ENCODE data around the gene RGS13. TPM values are rescaled to one million over a fixed set of nuclear protein-coding genes. Genes with fewer than 3 reads are reported as not detected.

The RGS13 gene
- total and polyA plus RNA-seq, 10 donors = 0.09 to 13.3 (median 0.43) TPM; not detected in 1

DNA sequence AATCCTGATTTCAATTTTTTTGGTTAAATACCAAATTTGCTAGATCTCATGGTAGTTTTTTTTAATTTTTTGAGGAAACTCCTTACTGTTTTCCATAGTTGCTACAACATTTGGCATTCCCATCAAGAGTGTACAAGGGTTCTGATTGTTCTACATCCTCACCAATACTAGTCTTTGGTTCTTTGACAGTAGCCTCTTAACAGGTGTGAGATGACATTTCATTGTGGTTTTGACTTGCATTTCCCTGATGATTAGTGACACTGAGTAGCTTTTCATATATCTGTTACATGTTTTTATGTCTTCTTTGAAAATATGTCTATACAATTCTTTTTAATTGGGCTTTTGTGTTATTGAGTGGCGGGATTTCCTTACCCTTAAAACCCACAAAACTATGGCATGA, 20.9 kb upstream of the RGS13 start:
- TF ChIP-seq, protein P1, sequence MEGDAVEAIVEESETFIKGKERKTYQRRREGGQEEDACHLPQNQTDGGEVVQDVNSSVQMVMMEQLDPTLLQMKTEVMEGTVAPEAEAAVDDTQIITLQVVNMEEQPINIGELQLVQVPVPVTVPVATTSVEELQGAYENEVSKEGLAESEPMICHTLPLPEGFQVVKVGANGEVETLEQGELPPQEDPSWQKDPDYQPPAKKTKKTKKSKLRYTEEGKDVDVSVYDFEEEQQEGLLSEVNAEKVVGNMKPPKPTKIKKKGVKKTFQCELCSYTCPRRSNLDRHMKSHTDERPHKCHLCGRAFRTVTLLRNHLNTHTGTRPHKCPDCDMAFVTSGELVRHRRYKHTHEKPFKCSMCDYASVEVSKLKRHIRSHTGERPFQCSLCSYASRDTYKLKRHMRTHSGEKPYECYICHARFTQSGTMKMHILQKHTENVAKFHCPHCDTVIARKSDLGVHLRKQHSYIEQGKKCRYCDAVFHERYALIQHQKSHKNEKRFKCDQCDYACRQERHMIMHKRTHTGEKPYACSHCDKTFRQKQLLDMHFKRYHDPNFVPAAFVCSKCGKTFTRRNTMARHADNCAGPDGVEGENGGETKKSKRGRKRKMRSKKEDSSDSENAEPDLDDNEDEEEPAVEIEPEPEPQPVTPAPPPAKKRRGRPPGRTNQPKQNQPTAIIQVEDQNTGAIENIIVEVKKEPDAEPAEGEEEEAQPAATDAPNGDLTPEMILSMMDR (IDR thresholded peaks at IDR 0.05 in 8 of 11, conservative IDR thresholded peaks at IDR 0.05 in 3 of 11) = no peak
- TF ChIP-seq POLR2A (IDR thresholded peaks at IDR 0.05) (no peak), POLR2AphosphoS5 (IDR thresholded peaks at IDR 0.05) (no peak)
- 88 to 100% (median 94%) methylated on average over 1 of the region's 1 CpG for WGBS, 5 donors
- intact Hi-C loops (cut with DNase I; ENCODE audit: low total_unique reads) = no loop called here
- no peaks in the 10 kb centered on the region for H3K27me3 ChIP-seq (replicated peaks in 1 of 7)
- DNase-seq = no peak
- H3K4me3 ChIP-seq = no peak overlapping the region
- H3K36me3 ChIP-seq = no peaks in the 10 kb centered on the region
- H3K9me3 ChIP-seq = no peaks in the 10 kb centered on the region
- H3K27ac ChIP-seq = no peak overlapping the region
- H3K4me1 ChIP-seq = peaks cover 0 to 5% (median 2%) of the 10 kb centered on the region in 6 donors

DNA sequence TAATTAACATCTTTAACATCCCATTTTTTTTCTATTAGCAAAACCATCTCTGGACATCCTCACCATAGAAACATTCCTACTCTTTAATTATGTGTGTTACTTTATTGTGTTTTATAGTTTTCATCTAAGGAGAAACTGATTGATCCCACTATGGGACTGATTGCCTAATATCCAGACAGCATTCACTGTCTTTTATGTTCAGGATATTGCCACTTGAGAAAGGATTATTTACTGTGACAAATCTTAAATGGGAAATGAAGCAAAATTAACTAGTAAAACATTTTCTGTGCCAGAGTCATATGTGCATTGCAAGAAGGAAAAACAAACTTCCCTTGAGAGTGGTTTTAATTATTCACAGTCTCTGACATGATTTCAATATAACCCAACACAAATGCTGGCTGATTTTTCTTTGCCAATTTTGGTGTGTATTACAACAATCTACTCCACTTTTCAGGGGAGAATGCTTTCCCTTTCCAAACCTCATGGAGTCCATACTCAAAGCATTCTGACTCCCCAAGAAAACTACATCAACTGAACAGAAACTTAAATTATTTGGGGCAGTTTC, 15.8 kb upstream of the RGS13 start:
- intact Hi-C loops (cut with DNase I; ENCODE audit: low total_unique reads) = no loop called here

DNA sequence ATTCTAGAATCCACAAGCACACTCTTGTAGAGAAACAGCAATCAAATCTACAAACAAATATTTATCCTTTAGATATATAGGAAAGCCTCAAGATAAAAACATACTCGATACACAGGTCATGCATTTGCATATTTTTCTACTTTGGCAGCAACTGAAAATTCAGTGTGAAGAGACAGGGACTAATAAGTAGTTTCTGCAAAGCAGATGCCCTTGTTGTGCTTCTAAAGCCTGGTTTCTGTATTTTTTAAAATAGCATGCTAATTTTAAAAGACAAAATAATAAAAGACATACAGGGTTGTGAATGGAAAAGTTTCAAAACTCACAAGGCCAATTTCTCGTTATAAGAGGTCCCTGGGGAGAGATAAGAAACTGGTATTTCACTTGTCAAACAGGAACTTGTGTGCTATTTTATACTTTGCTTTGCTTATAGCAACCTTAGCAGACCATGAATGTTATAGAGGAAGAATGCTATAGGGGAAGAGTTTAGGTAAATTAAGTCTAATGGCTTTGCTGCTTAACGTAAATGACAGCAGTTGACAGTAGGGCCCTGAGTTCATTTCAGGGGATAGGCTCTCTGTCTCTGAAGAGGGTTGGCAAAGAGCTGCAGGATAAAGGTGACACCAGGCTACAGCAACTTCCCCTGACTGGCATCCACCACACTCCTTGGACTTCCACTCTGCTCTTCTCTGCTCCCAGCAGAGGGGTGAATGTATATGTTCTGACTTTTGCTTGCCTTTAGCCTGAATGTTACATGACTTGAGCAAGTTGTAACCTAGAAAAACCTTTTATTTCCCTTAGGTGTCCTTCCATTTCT, 9.4 kb upstream of the RGS13 start:
- peaks cover 0 to 41% (median 0%) of the 10 kb centered on the region in 7 donors for H3K27me3 ChIP-seq (replicated peaks in 1 of 7)
- no peak for DNase-seq
- H3K4me1 ChIP-seq = peaks cover 6 to 12% (median 9%) of the 10 kb centered on the region in 6 donors
- TF ChIP-seq, protein P1 (IDR thresholded peaks at IDR 0.05 in 8 of 11, conservative IDR thresholded peaks at IDR 0.05 in 3 of 11) = no peak
- TF ChIP-seq POLR2AphosphoS5 (IDR thresholded peaks at IDR 0.05) (no peak), POLR2A (IDR thresholded peaks at IDR 0.05) (no peak)
- no peak overlapping the region for H3K27ac ChIP-seq
- WGBS, 5 donors = 46 to 61% (median 47%) methylated on average over 3 of the region's 3 CpGs
- no peak overlapping the region for H3K4me3 ChIP-seq
- intact Hi-C loops (cut with DNase I; ENCODE audit: low total_unique reads) = no loop called here
- peaks cover 0 to 5% (median 0%) of the 10 kb centered on the region in 8 donors for H3K9me3 ChIP-seq
- no peaks in the 10 kb centered on the region for H3K36me3 ChIP-seq

More for the DNA sequence above, 15.8 kb upstream of the RGS13 start:
- Histone ChIP-seq H3K4me1 (no peaks in the 10 kb centered on the region), H3K4me3 (no peak overlapping the region), H3K27me3 (replicated peaks in 1 of 7) (peaks cover 0 to 11% (median 0%) of the 10 kb centered on the region in 7 donors), H3K27ac (no peak overlapping the region), H3K36me3 (no peaks in the 10 kb centered on the region), H3K9me3 (peaks cover 0 to 11% (median 0%) of the 10 kb centered on the region in 8 donors)
- DNase-seq = no peak
- TF ChIP-seq POLR2A (IDR thresholded peaks at IDR 0.05) (no peak), POLR2AphosphoS5 (IDR thresholded peaks at IDR 0.05) (no peak)
- TF ChIP-seq, protein P1 (IDR thresholded peaks at IDR 0.05 in 8 of 11, conservative IDR thresholded peaks at IDR 0.05 in 3 of 11) = no peak

DNA sequence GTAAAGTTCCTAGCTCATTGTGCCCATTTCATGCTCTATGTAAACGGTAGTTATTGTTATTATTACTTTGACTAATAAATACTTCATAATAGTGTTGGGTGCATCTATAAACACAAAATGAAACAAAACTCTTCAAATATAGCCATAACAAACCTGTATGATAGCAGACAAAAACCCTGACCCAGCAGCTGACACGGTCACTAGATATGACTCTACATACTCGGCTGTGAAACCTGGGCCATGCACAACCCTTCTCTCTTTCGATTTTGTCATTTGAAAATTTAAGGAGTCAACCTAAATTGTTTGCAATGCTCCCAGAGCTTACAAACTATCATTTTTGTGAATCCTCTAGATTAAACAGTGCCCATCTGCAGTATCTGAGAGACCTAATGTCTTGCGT, 8.0 kb upstream of the RGS13 start:
- 75 to 85% (median 80%) methylated on average over 5 of the region's 5 CpGs for WGBS, 5 donors
- H3K4me3 ChIP-seq = no peak overlapping the region
- intact Hi-C loops (cut with DNase I; ENCODE audit: low total_unique reads) = no loop called here
- no peak for DNase-seq
- TF ChIP-seq, protein P1 (IDR thresholded peaks at IDR 0.05 in 8 of 11, conservative IDR thresholded peaks at IDR 0.05 in 3 of 11) = no peak
- TF ChIP-seq POLR2AphosphoS5 (IDR thresholded peaks at IDR 0.05) (no peak), POLR2A (IDR thresholded peaks at IDR 0.05) (no peak)
- H3K36me3 ChIP-seq = no peaks in the 10 kb centered on the region
- peaks cover 6 to 12% (median 9%) of the 10 kb centered on the region in 6 donors for H3K4me1 ChIP-seq
- no peak overlapping the region for H3K27ac ChIP-seq
- H3K27me3 ChIP-seq (replicated peaks in 1 of 7) = peaks cover 0 to 50% (median 0%) of the 10 kb centered on the region in 7 donors
- no peaks in the 10 kb centered on the region for H3K9me3 ChIP-seq
